ENCODE data around the gene CEMP1. TPM values are rescaled to one million over a fixed set of nuclear protein-coding genes. Genes with fewer than 3 reads are reported as not detected.

CEMP1 gene
- total RNA-seq, 4 donors from 2014 or later, result 0.40 TPM; not detected in 3

DNA sequence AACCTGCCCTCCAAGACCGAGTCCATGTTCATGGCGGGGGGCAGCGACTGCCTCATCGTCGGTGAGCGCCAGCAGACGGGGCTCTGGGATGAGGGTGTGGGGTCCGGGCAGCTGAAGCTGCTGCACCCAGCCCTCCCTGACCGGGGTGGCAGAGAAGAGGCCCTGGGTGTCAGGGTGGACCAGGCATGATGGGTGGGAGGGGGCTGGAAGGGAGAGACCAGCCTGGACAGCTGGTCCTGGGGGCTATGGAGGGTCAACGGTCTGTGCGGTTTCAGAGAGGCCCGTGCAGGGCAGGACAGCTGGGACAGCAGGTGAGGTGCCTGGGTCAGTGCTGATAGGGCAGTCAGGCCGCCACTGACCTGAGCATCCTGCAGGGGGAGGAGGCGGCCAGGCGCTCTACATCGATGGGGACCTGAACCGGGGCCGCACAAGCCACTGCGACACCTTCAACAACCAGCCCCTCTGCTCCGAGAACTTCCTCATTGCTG lies 30.7 kb downstream of the CEMP1 start:
- H3K27ac ChIP-seq, result no peak overlapping the region
- no peak for ATAC-seq
- H3K27me3 ChIP-seq, result no peaks in the 10 kb centered on the region
- TF ChIP-seq, protein P1, sequence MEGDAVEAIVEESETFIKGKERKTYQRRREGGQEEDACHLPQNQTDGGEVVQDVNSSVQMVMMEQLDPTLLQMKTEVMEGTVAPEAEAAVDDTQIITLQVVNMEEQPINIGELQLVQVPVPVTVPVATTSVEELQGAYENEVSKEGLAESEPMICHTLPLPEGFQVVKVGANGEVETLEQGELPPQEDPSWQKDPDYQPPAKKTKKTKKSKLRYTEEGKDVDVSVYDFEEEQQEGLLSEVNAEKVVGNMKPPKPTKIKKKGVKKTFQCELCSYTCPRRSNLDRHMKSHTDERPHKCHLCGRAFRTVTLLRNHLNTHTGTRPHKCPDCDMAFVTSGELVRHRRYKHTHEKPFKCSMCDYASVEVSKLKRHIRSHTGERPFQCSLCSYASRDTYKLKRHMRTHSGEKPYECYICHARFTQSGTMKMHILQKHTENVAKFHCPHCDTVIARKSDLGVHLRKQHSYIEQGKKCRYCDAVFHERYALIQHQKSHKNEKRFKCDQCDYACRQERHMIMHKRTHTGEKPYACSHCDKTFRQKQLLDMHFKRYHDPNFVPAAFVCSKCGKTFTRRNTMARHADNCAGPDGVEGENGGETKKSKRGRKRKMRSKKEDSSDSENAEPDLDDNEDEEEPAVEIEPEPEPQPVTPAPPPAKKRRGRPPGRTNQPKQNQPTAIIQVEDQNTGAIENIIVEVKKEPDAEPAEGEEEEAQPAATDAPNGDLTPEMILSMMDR (IDR thresholded peaks at IDR 0.05), result no peak
- no peak for TF ChIP-seq POLR2AphosphoS5 (IDR thresholded peaks at IDR 0.05)
- no peak for TF ChIP-seq EP300 (IDR thresholded peaks at IDR 0.05)
- TF ChIP-seq POLR2A (IDR thresholded peaks at IDR 0.05), result no peak
- WGBS, 2 donors (ENCODE audit: low coverage in 1 of 2), result 100% methylated on average over 1 of the region's 20 CpGs; no CpG with 5 or more reads in 1 of the 2 donors
- no peak overlapping the region for H3K4me3 ChIP-seq
- peaks cover 0 to 46% of the 10 kb centered on the region in 2 donors for H3K36me3 ChIP-seq
- H3K4me1 ChIP-seq, result peaks cover 0 to 53% (median 26%) of the 10 kb centered on the region in 3 donors
- no peaks in the 10 kb centered on the region for H3K9me3 ChIP-seq

DNA sequence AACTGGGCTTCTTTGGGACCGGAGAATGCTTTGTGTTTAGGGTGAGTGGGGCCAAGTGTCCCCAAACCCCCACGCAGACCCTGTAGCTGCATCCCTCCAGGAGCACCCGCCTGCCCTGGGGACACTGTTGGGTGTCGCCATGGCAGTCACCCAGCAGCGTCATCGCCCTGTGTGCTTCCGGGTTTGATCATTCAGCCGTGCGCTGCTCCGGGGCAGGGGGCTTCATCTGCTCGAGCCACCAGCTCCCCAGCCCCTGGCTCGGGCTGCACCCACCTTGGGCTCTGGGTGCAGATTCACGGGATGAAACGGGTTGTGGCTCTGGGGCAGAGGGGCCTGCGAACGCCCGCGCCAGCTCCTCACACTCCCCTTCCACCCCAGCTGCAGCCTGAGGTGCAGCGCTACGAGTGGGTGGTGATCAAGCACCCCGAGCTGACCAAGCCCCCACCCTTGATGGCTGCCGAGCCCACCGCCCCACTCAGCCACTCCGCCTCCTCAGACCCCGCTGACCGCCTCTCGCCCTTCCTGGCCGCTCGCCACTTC lies 31.2 kb downstream of the CEMP1 start:
- no peaks in the 10 kb centered on the region for H3K9me3 ChIP-seq
- H3K4me3 ChIP-seq, result no peak overlapping the region
- no CpG with 5 or more reads among the region's 29 CpGs for whole genome bisulfite sequencing, 2 donors (ENCODE audit: low coverage in 1 of 2)
- no peak for ATAC-seq
- TF ChIP-seq POLR2A (IDR thresholded peaks at IDR 0.05), result no peak
- no peak for TF ChIP-seq EP300 (IDR thresholded peaks at IDR 0.05)
- TF ChIP-seq POLR2AphosphoS5 (IDR thresholded peaks at IDR 0.05), result no peak
- TF ChIP-seq, protein P1 (IDR thresholded peaks at IDR 0.05), result no peak
- no peak overlapping the region for H3K27ac ChIP-seq
- H3K36me3 ChIP-seq, result peaks cover 0 to 46% of the 10 kb centered on the region in 2 donors
- H3K4me1 ChIP-seq, result peaks cover 0 to 53% (median 26%) of the 10 kb centered on the region in 3 donors
- H3K27me3 ChIP-seq, result no peaks in the 10 kb centered on the region

DNA sequence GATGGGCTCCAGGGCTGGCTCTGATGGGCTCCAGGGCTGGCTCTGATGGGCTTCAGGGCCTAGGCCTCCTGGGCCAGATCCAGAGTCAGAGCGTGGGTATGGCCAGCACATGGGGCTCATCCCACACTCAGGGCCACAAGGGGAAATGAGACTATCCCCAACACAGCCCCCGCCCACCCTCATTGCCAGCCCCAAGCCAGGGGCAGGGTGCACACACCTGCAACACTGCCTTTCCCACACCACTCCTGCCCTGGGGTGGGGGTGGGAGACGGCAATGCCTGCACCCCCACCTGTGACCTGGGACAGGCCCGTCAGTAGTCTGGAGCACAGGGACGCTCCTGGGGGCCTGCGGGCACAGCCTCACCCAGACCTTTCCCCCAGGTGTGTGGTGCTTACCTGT lies 31.8 kb downstream of the CEMP1 start:
- H3K9me3 ChIP-seq, result no peaks in the 10 kb centered on the region
- WGBS, 2 donors (ENCODE audit: low coverage in 1 of 2), result no CpG with 5 or more reads among the region's 6 CpGs
- H3K4me3 ChIP-seq, result no peak overlapping the region
- peaks cover 0 to 46% of the 10 kb centered on the region in 2 donors for H3K36me3 ChIP-seq
- H3K27ac ChIP-seq, result no peak overlapping the region
- no peaks in the 10 kb centered on the region for H3K27me3 ChIP-seq
- H3K4me1 ChIP-seq, result peaks cover 0 to 53% (median 26%) of the 10 kb centered on the region in 3 donors
- ATAC-seq, result no peak
- TF ChIP-seq POLR2A (IDR thresholded peaks at IDR 0.05), result no peak
- TF ChIP-seq, protein P1 (IDR thresholded peaks at IDR 0.05), result no peak
- TF ChIP-seq EP300 (IDR thresholded peaks at IDR 0.05), result no peak
- TF ChIP-seq POLR2AphosphoS5 (IDR thresholded peaks at IDR 0.05), result no peak

DNA sequence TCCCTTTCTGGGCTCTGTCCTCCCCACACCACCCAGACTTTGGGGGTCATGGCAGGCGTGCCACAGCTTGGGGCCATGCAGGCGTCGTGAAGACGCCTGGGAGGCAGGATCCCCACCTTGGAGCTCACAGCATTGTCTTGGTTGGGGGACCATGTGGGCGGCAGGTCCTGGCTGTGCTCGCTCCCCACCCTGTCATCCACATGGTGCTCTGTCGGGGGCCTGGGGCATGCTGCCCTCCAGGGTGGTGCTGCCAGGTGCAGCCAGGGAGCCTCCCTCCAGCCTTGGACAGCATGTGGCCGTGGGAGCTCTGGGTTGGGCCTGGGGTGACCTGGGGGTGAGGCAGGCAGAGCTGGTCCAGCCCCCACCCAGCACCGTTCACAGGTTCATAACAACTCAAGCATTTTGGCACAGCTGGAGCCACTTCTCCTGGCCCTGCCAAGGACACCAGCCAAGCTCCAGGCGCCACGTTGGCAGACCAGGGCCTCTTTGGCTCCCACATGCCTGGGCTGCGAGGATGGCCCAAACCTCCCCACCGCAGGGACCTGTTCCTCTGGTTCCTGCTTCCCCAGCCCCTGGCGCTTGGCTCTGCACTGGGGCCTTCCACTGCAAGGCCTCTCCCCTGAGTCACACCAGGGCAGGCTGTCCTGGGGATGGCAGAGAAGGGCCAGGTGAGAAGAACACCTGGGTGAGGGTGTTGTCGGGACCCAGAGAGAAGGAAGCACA lies 32.5 kb downstream of the CEMP1 start:
- ATAC-seq, result no peak
- peak overlapping the region in 2 of 4 donors; percentile 46 to 49 for H3K27ac ChIP-seq
- peaks cover 0 to 46% of the 10 kb centered on the region in 2 donors for H3K36me3 ChIP-seq
- 60% methylated on average over 2 of the region's 15 CpGs; no CpG with 5 or more reads in 1 of the 2 donors for WGBS, 2 donors (ENCODE audit: low coverage in 1 of 2)
- H3K4me1 ChIP-seq, result peaks cover 0 to 53% (median 26%) of the 10 kb centered on the region in 3 donors
- H3K4me3 ChIP-seq, result no peak overlapping the region
- no peaks in the 10 kb centered on the region for H3K9me3 ChIP-seq
- TF ChIP-seq POLR2A (IDR thresholded peaks at IDR 0.05) (no peak), EP300 (IDR thresholded peaks at IDR 0.05) (no peak), POLR2AphosphoS5 (IDR thresholded peaks at IDR 0.05) (no peak)
- TF ChIP-seq, protein P1 (IDR thresholded peaks at IDR 0.05), result no peak
- H3K27me3 ChIP-seq, result no peaks in the 10 kb centered on the region

Measured in gastroesophageal sphincter (tissue), 4 donors.